GM12891 (cell line): Measurements from ENCODE around the gene ZPBP2.
A peak's percentile ranks its signal among the peaks of the same experiment; 100 is the strongest.
"Not testable (repeated sequence)": the region's sequence is repeated elsewhere in the genome, so short reads cannot be mapped to it uniquely, and the experiment has no call there.

Source experiments
- DNase-seq: peaks from one replicate; pipeline ENCODE4 v3.0.0; 2011; ENCODE audit warnings: low spot score; ENCODE audit not compliant: insufficient read length
- FAIRE-seq: peaks from 2 replicates; lab custom pipeline; 2011; peaks lifted over from hg19 to GRCh38; lab: Jason Lieb, UNC
- PAX5 ChIP-seq: IDR thresholded peaks from 2 replicates; pipeline ENCODE4 v1.6.1; 2011; ENCODE audit warnings: low read length, moderate library complexity, mild to moderate bottlenecking; ENCODE audit not compliant: insufficient read depth, severe bottlenecking
- POLR2A ChIP-seq: IDR thresholded peaks from 2 replicates; pipeline ENCODE4 v1.6.1; 2011; ENCODE audit warnings: low read depth, low read length, control low read depth
- POLR2AphosphoS5 ChIP-seq: IDR thresholded peaks from 2 replicates; pipeline ENCODE4 v1.6.1; 2011; ENCODE audit warnings: low read depth, low read length, control low read depth
- POU2F2 ChIP-seq: IDR thresholded peaks from 2 replicates; pipeline ENCODE4 v1.6.1; 2011; ENCODE audit warnings: low read depth, mild to moderate bottlenecking, control low read depth, low read length, moderate library complexity
- SPI1 ChIP-seq: IDR thresholded peaks from 2 replicates; pipeline ENCODE4 v1.6.1; 2011; ENCODE audit warnings: low read depth, low read length, control low read depth
- TAF1 ChIP-seq: IDR thresholded peaks from 2 replicates; pipeline ENCODE4 v1.6.1; 2011; ENCODE audit warnings: low read depth, low read length, control low read depth

The ZPBP2 gene

DNA sequence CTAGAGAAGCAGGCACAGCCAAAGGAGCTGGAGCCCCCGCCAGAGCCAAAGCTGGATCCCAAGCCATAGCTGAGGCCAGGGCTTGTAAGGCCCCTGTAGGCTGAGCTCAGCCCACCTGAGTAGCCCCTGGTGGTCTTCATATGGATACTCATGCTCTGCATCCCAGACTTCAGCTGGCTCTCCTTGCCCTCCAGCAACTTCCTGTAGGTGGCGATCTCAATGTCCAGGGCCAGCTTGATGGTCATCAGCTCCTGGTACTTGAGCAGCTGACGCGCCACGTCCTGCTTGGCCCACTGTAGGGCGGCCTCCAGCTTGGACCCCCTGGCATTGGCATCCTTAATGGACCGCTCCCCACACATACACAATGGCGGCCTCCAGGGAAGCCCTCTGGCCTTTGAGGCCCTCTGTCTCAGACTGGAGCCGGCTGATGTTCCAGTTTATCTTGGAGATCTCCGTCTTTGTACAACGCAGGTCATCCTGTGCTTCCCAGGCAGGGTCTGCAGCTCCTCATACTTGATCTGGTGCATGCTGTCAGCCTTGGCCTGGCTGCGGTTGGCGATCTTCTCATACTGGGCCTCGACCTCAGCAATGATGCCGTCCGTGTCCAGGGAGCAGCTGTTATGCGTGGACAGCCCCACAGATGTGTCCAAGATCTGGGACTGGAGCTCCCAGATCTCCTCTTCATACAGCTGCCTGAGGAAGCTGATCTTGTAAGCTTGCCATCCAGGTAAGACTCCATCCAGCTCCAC lies 32.8 kb upstream of the ZPBP2 start:
- peak; percentile 69 for FAIRE-seq
- TF ChIP-seq SPI1 (no peak), POLR2AphosphoS5 (peak; percentile 61; the same call in 1 of the 2 replicates)
- DNase-seq = no peak

DNA sequence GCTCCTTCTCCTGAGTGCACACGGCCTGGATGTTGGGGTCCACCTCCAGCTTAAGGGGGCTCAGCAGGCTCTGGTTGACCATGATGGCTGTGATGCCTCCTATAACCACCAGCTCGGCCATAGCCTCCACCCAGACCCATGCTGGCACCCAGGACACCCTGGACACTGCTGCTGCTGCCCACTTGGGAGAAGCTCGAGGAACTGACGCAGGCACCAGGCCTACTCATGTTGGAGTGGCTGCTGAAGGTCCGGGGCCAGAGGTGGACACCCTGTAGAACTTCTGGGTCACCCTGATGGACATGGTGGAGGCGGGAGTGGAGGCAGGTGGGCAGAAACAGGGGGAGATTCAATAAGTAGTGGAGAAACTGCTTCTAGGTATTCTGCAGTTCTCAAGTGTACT lies 31.9 kb upstream of the ZPBP2 start:
- no peak for TF ChIP-seq TAF1
- TF ChIP-seq POU2F2 = peak; percentile 47; the same call in 1 of the 2 replicates
- no peak for TF ChIP-seq PAX5
- TF ChIP-seq POLR2A = no peak
- no peak for TF ChIP-seq SPI1
- peak; percentile 63 for TF ChIP-seq POLR2AphosphoS5
- DNase-seq = no peak
- no peak for FAIRE-seq

GRCh38 chr17:39838057-39838456 lies 29.9 kb upstream of the ZPBP2 start:
- TF ChIP-seq TAF1 (no peak), PAX5 (no peak), SPI1 (no peak), POLR2A (no peak), POU2F2 (no peak)
- FAIRE-seq = no peak
- no peak for DNase-seq

GRCh38 chr17:39838784-39839183 lies 29.2 kb upstream of the ZPBP2 start:
- DNase-seq (no peak), FAIRE-seq (no peak)
- TF ChIP-seq POU2F2 (no peak), POLR2AphosphoS5 (peak; percentile 46; the same call in 1 of the 2 replicates)

DNA sequence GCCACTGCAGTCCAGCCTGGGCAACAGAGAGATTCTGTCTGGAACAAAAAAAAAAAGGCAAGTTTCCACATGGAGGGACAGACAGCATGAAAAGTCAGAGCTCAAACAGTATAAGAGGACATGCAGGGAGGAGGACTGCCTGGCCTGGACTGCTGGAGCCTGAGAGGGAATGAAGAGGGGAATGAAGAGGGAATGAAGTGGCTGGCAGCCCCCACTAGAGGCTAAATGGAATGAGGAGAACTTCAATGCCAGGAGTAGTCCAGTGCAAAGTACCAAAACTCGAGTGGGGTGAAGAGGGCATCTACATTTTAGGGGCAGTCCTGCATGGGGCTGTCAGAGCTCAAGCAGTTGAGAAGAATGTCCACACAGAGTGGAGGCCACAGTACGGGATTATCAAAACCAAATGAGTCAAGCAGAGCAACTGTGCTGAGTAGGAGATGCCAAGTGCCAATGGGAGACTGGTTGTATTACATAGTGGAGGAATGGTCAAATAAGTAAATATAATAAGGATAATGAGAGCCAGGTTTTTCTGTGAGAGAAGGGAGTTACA lies 26.8 kb upstream of the ZPBP2 start:
- no peak for DNase-seq
- FAIRE-seq = peak; percentile 45
- no peak for TF ChIP-seq POLR2A
- no peak for TF ChIP-seq POU2F2
- no peak for TF ChIP-seq TAF1
- TF ChIP-seq PAX5 = no peak
- no peak for TF ChIP-seq SPI1
- TF ChIP-seq POLR2AphosphoS5 = no peak

GRCh38 chr17:39845052-39845846 lies 22.8 kb upstream of the ZPBP2 start:
- TF ChIP-seq POLR2AphosphoS5 = no peak
- TF ChIP-seq POU2F2 = no peak
- TF ChIP-seq PAX5 = no peak
- DNase-seq (no peak), FAIRE-seq (no peak)

DNA sequence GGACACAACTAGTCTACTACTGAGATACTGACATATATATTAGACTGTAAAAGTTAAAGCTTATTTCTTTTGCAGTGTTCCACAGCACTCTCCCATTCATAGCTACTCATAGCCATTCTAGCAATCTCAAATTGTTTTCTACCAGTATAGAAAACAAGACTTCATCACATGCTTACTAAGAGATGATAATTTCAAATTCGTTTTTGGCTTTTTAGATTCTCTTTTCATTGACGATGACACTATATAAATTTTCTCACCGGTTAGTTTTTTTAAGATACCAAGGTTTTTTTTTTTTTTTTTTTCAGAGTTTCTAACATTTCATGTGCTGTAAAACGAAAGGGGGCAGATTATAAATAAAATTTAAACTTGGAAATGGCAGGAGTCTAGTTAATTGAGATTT lies 21.8 kb upstream of the ZPBP2 start:
- FAIRE-seq = no peak
- no peak for TF ChIP-seq POU2F2
- no peak for TF ChIP-seq SPI1
- no peak for TF ChIP-seq POLR2A
- no peak for TF ChIP-seq PAX5
- no peak for TF ChIP-seq TAF1
- no peak for TF ChIP-seq POLR2AphosphoS5
- DNase-seq = no peak

- TF ChIP-seq PAX5 = no peak
- no peak for TF ChIP-seq POLR2A
- TF ChIP-seq TAF1 = no peak
- TF ChIP-seq POU2F2 = no peak
- TF ChIP-seq SPI1 = no peak
- TF ChIP-seq POLR2AphosphoS5 = no peak
- peak; percentile 20 for FAIRE-seq
- DNase-seq = no peak
These were observed 19.4 kb upstream of the ZPBP2 start for GRCh38 chr17:39848600-39848999.

- not testable (repeated sequence) for DNase-seq, FAIRE-seq
These were observed 17.8 kb upstream of the ZPBP2 start for GRCh38 chr17:39850186-39850585.

- DNase-seq (no peak), FAIRE-seq (peak; percentile 95)
- no peak for TF ChIP-seq POLR2A
- peak; percentile 22; the same call in 1 of the 2 replicates for TF ChIP-seq POLR2AphosphoS5
These were observed 15.8 kb upstream of the ZPBP2 start for GRCh38 chr17:39852239-39852638.

- no peak for TF ChIP-seq POLR2A
- no peak for TF ChIP-seq POU2F2
- no peak for TF ChIP-seq SPI1
- TF ChIP-seq PAX5 = no peak
- no peak for TF ChIP-seq POLR2AphosphoS5
- no peak for TF ChIP-seq TAF1
- FAIRE-seq (peak; percentile 48), DNase-seq (no peak)
These were observed 13.1 kb upstream of the ZPBP2 start for GRCh38 chr17:39854909-39855308.

GRCh38 chr17:39855911-39856649 lies 11.9 kb upstream of the ZPBP2 start:
- FAIRE-seq, DNase-seq: not testable (repeated sequence)
